ENCODE results near the gene EXOSC6. TPM values are rescaled to one million over a fixed set of nuclear protein-coding genes. Genes with fewer than 3 reads are reported as not detected.
"Not testable (repeated sequence)": the region's sequence is repeated elsewhere in the genome, so short reads cannot be mapped to it uniquely, and the experiment has no call there.

EXOSC6 gene
- 10 to 100 TPM in 5 of 6 donors, 1 to 10 TPM in 1; 8.1 to 24.6 (median 12.2) TPM for polyA plus RNA-seq (ENCODE audit: low read depth in 6 of 6)

DNA sequence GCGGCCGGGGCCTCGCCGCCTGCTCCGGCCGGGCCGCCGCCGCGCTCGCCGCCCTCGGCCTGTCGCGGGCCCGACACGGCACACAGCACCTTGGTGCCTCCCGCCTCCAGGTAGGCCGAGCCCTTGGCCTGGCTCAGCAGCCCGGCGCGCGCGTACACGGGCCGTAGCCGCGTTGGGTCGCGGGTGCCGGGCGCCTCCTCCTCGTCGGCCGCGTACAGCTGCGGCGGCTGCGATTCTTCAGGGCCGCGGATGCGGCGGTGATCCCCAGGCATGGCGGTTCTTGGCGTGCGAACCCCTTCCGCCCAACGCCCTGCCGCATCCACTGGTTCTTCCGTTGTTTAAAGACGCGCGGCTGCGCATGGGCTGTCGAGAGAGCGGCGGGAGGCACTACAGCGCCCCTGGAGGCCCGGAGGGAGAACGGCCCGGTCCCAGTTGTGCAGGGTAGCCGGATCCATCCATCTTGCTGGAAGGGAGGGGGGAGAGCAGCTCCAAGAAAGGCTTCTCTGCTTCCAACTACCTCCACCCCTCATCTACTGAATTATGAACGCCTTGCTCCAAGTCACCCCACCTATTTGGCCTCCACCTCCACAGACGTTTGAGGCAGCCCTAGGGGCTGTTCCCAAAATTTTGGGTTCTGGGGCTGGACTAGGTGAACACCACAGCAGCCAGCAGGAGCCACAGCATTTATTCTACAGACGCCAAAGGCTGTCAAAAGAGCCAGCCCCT, at the start of gene EXOSC6:
Gene EXOSC6 (minus strand): TSS at position 312 of the 726 bp plus-strand sequence. CDS start 40 bp downstream, at position 272.
- Mint-ChIP-seq H3K4me1 (peaks cover 9 to 18% (median 11%) of the 10 kb centered on the region in 3 donors), H3K36me3 (peaks cover 0 to 7% of the 10 kb centered on the region in 2 donors), H3K4me3 (peak within 1 kb of the TSS; percentile 86 to 97 (median 92)), H3K9me3 (no peaks in the 10 kb centered on the region), H3K27me3 (no peaks in the 10 kb centered on the region), H3K27ac (peak within 1 kb of the TSS; percentile 82 to 97 (median 94))
- DNase-seq (peak; percentile 90), ATAC-seq (ENCODE audit: low read depth in 2 of 2) (peak; percentile 90 to 91)

DNA sequence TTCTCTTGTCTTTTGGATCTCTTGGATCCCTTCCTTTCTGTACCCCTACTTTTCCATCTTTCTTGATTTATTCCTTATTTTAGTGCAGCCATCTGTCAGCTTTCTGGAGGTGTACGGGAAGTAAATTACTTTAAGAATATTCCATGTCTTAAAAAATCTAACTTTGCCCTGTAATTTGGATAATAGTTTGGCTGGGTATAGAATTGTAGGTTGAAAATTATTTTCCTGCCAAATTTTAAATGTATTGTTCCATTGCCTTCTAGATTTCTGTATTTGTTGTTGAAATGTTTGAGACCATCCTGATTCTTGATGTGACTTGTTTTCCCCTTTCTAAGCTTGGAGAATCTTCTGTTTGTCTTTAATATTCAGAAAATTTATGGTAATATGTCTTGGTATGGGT, 49.4 kb upstream of the EXOSC6 start:
- ATAC-seq (ENCODE audit: low read depth in 2 of 2) (no peak), DNase-seq (no peak)
- peaks cover 15 to 21% of the 10 kb centered on the region in 2 donors for H3K36me3 Mint-ChIP-seq
- peaks cover 5 to 10% (median 7%) of the 10 kb centered on the region in 7 donors for H3K9me3 Mint-ChIP-seq
- H3K4me3 Mint-ChIP-seq: peak overlapping the region in 6 of 8 donors; percentile 30 to 98 (median 96)
- H3K4me1 Mint-ChIP-seq: peaks cover 40 to 63% (median 49%) of the 10 kb centered on the region in 3 donors
- peak overlapping the region in 4 of 6 donors; percentile 56 to 98 (median 96) for H3K27ac Mint-ChIP-seq
- H3K27me3 Mint-ChIP-seq: no peaks in the 10 kb centered on the region

DNA sequence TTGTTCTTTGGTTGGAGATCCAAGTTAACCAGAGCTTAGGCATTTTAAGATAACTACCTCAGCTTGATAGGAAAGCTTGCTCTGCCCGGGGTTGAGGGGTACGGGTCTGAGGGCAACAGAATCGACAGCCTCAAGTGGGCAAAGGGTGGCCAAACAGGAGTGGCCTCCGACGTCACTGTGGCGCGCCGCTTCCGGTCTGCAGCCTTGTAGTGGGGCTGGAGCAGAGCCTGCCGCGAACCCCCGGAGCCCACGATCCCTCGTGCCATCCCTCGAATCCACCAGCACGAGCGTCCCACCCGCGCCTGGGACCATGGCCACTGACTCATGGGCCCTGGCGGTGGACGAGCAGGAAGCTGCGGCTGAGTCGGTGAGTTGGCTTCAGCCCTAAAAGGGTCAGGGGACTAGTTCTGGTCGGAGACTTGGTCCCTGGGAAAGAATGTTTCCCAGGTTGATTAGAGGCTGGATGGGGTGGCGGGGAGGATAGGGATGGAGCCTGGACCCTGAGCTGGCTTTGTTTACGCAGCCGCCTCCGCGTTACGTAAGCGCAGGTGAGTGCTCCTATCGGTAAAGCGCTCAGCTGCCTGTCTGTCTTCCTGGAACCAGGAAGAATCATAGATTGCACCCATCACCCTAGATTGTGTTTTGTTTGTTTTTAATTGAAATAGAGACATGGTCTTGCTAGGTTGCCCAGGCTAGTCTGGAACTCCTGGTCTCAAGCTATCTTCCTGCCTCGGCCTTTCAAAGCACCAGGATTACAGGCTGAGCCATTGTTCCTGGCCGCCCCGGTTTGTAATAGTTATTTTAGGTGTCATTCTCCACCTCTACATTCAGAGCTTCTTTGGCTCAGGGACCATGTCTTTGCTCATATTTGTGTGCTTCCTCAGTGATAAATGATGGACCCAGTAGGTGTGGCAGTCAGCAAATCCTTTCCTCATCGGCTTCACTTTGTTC, 47.5 kb upstream of the EXOSC6 start, which contains the start of gene DDX19B:
Gene DDX19B (plus strand): TSS at position 199 of the 951 bp plus-strand sequence. CDS start 112 bp downstream, at position 311.
- H3K4me1 Mint-ChIP-seq: peaks cover 30 to 47% (median 34%) of the 10 kb centered on the region in 3 donors
- peak within 1 kb of the TSS; percentile 95 to 98 (median 98) for H3K27ac Mint-ChIP-seq
- peaks cover 5 to 10% (median 7%) of the 10 kb centered on the region in 7 donors for H3K9me3 Mint-ChIP-seq
- H3K27me3 Mint-ChIP-seq: no peaks in the 10 kb centered on the region
- ATAC-seq (ENCODE audit: low read depth in 2 of 2): peak; percentile 81 to 86
- peak; percentile 59 for DNase-seq
- H3K36me3 Mint-ChIP-seq: peaks cover 10 to 21% of the 10 kb centered on the region in 2 donors
- peak within 1 kb of the TSS; percentile 90 to 98 (median 96) for H3K4me3 Mint-ChIP-seq

DNA sequence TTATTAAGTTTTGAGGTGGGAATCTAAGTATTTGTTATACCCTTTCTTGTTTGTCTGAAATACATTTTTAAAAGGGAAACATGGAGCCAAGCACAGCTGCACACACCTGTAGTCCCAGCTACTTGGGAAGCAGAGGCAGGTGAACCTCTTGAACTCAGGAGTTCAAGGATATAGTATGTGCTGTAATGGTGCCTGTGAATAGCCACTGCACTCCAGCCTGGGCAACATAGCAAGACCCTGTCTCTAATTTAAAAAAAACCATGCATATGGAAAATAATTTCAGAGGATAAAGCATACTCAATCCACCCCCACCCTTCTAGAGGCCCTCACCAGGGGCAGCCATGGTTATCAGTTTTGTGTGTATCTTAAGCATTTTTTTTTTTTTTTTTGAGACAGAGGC, 43.9 kb upstream of the EXOSC6 start:
- H3K4me1 Mint-ChIP-seq: peaks cover 15 to 23% (median 22%) of the 10 kb centered on the region in 3 donors
- H3K27me3 Mint-ChIP-seq: no peaks in the 10 kb centered on the region
- no peak overlapping the region for H3K4me3 Mint-ChIP-seq
- DNase-seq (no peak), ATAC-seq (ENCODE audit: low read depth in 2 of 2) (no peak)
- no peak overlapping the region for H3K27ac Mint-ChIP-seq
- no peaks in the 10 kb centered on the region for H3K9me3 Mint-ChIP-seq
- H3K36me3 Mint-ChIP-seq: peaks cover 0 to under 1% of the 10 kb centered on the region in 2 donors

DNA sequence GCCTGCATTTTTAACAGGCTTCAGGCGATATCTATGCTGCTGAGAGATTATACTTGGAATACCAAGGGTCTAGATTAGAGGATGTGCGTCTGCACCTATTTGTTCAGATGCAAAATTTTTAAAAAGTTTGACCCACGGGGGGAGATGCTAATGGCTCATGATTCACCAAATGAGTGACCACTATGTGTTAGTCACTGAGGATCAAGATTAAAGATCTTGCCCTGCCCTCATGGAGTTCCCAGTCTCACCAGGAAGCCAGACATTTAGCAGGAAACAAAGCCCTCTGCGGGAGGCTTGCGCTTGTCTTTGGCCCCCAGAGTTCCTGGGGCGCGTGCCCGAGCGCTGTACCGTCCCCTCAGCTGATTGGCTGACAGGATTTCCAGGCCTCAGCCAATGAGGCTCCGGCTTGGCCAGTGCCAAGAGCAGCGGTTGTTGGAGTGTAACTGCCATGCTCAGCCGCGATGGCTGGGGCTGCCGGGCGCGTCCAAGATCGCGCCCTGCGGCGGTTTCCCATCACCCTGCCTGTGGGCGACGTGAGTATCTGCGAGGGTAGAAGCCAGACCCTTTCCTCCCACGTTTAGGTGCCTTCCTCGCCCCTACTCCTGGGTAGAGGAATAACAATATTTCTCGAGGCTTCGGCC, 42.8 kb upstream of the EXOSC6 start:
- H3K36me3 Mint-ChIP-seq: no peaks in the 10 kb centered on the region
- H3K27me3 Mint-ChIP-seq: no peaks in the 10 kb centered on the region
- peak overlapping the region in 1 of 8 donors; percentile 47 for H3K4me3 Mint-ChIP-seq
- ATAC-seq (ENCODE audit: low read depth in 2 of 2) (no peak), DNase-seq (no peak)
- peaks cover 11 to 18% (median 16%) of the 10 kb centered on the region in 3 donors for H3K4me1 Mint-ChIP-seq
- no peaks in the 10 kb centered on the region for H3K9me3 Mint-ChIP-seq
- peak overlapping the region in 1 of 6 donors; percentile 72 for H3K27ac Mint-ChIP-seq

DNA sequence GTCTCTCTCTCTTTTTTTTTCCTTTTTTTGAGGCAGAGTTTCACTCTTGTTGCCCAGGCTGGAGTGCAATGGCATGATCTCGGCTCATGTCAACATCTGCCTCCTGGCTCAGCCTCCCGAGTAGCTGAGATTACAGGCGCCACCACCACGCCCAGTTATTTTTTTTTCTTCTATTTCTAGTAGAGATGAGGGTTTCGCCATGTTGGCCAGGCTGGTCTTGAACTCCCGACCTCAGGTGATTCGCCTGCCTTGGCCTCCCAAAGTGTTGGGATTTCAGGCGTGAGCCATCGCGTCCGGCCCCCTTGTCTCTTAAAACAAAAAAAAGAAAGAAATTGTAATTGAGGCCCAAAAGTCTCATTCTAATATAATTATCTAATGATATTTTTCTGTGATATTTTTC, 40.4 kb upstream of the EXOSC6 start:
- peak overlapping the region in 1 of 6 donors; percentile 60 for H3K27ac Mint-ChIP-seq
- H3K36me3 Mint-ChIP-seq: not testable (repeated sequence)

DNA sequence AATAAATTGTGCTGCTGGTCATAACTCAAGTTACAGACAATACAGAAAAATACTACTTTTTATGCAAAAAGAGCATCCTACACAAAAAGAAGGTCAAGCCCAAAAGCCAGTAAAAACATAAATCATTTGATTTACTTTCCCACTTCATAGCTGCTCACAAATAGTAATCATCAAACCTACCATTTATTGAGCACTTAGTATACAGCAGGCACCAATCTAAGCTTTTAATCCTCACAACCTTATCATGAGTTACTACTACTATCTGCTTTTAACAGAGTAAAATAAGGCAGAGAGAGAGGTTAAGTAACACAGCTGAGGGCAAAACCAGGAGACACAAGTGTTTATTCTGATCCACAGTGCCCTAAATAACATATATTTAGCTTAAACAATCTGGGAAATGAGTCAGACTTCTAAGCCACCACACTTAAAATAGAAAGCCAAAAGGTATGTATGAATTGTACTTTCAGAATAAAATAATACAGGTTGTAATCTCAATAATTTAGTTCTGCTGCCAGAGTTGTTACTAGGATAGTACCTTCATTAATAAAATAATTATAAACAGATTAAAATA, 39.3 kb upstream of the EXOSC6 start:
- no peak for DNase-seq
- H3K27ac Mint-ChIP-seq: peak overlapping the region in 2 of 6 donors; percentile 49 to 52
- no peaks in the 10 kb centered on the region for H3K27me3 Mint-ChIP-seq
- peak overlapping the region in 1 of 8 donors; percentile 94 for H3K4me3 Mint-ChIP-seq
- peaks cover 14 to 18% (median 17%) of the 10 kb centered on the region in 3 donors for H3K4me1 Mint-ChIP-seq
- H3K36me3 Mint-ChIP-seq: no peaks in the 10 kb centered on the region
- ATAC-seq (ENCODE audit: low read depth in 2 of 2): no peak
- H3K9me3 Mint-ChIP-seq: no peaks in the 10 kb centered on the region

More for the DNA sequence above, 40.4 kb upstream of the EXOSC6 start:
- DNase-seq; H3K27me3 Mint-ChIP-seq; ATAC-seq (ENCODE audit: low read depth in 2 of 2); H3K9me3 Mint-ChIP-seq: not testable (repeated sequence)
- Mint-ChIP-seq H3K4me1 (peaks cover 14 to 18% (median 17%) of the 10 kb centered on the region in 3 donors), H3K4me3 (peak overlapping the region in 1 of 8 donors; percentile 43)

DNA sequence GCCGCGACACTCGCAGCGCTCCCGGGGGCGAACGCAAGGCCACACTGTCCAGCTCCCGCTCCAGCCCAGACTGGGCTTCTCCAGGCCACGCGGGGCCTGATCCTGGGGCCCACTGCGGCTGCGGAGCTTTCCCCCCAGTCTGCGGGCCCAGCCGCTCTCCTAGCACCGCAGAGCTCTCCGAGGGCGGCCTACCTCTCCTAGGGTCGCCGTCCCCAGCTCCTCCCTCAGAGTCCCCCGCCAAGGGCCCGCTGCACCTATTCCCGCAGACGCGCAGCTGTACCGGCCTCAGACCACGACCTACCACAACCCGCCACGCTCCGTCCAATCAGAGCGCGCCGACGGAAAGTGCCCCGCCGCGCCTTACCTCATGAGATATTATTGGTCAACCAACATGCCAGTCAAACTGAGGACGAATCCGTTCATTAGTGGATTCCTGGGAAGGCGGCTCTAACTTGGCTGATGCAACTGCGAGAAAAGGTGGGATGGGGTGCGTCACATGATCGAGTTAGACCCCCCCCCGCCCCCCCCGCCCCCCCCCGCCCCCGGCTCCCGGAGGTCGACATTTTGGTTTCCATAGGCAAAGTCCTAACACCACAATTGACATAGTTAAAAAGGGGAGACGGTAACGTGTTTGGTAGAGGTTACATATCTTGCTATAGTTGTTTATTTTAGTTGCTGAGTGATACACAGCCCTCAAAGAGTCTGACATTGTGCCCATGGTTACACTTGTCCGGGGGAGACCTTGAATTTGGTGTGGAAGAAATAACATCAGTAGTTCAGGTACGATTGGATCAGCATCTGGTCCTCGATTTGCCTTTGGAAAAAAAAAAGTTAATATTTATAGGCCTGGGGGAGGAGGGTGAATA, 37.7 kb upstream of the EXOSC6 start, which contains the start of gene AARS1:
Gene AARS1 (minus strand): TSS at position 278 of the 866 bp plus-strand sequence. CDS start 6,743 bp downstream, outside the sequence.
- H3K4me1 Mint-ChIP-seq: peaks cover 17 to 18% (median 18%) of the 10 kb centered on the region in 3 donors
- ATAC-seq (ENCODE audit: low read depth in 2 of 2) (peak; percentile 98), DNase-seq (peak; percentile 96)

DNA sequence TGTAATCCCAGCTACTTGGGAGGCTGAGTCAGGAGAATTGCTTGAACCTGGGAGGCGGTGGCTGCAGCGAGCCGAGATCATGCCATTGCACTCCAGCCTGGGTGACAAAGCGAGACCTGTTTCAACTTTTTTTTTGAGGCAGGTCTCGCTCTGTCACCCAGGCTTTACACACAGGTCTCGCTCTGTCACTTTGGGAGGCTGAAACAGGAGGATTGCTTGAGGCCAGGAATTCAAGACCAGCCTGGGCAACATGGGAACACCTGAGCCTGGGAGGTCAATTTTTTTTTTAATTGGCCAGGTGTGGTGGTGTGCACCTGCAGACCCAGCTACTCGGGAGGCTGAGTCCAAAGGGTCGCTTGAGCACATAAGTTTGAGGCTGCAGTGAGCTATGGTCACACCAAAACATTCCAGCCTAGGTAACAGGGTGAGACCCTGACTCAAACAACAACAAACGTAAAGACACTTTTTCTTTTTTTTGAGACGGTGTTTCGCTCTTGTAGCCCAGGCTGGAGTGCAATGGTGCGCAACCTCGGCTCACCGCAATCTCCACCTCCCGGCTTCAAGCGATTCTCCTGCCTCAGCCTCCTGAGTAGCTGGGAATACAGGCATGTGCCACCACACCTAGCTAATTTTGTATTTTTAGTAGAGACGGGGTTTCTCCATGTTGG, 35.7 kb upstream of the EXOSC6 start:
- ATAC-seq (ENCODE audit: low read depth in 2 of 2); H3K27me3 Mint-ChIP-seq; H3K9me3 Mint-ChIP-seq; DNase-seq; H3K36me3 Mint-ChIP-seq: not testable (repeated sequence)
- H3K4me3 Mint-ChIP-seq: peak overlapping the region; percentile 40 to 99 (median 68)
- H3K27ac Mint-ChIP-seq: peak overlapping the region in 1 of 6 donors; percentile 54
- peaks cover 17 to 24% (median 18%) of the 10 kb centered on the region in 3 donors for H3K4me1 Mint-ChIP-seq

More for the DNA sequence above, 37.7 kb upstream of the EXOSC6 start, which contains the start of gene AARS1:
- H3K27me3 Mint-ChIP-seq: no peaks in the 10 kb centered on the region
- H3K4me3 Mint-ChIP-seq: peak within 1 kb of the TSS; percentile 94 to 100 (median 99)
- peak within 1 kb of the TSS; percentile 95 to 100 (median 98) for H3K27ac Mint-ChIP-seq
- H3K36me3 Mint-ChIP-seq: no peaks in the 10 kb centered on the region
- H3K9me3 Mint-ChIP-seq: no peaks in the 10 kb centered on the region

DNA sequence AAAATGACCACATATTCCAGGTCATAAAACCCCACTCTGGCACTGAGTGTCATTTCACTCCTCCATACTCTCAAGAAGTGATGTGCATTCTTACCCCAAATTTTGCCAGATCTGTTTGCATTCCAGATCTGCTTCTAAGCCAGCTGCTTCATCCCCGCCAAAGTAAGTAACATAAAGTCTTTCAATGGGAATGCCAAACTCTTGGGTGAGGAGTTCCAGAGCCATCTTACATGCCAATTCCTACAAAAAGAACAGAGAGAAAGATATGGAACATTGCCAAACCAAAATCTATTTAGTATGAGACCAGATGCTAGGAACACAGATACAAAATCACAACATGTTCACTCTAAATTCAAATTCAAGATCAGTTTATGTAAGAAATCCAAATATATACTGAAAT, 24.7 kb upstream of the EXOSC6 start:
- DNase-seq: no peak
- ATAC-seq (ENCODE audit: low read depth in 2 of 2): no peak
- no peaks in the 10 kb centered on the region for H3K9me3 Mint-ChIP-seq

DNA sequence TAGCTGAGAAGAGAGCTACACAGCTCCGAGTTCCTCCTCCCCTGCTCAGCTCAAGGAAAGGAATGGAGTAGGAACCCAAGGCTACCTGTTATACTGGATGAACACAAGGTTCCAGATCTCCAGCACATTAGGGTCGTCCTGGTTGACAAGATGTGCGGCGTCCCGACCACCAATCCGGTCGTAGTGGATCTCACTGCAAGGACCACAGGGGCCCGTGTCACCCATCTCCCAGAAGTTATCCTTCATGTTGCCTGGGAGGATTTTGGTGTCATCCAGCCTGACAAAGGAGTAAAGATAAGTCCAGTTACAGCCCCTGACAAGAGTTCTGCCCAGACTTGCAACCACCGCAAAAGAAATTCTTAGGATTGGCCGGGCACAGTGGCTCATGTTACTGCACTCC, 20.0 kb upstream of the EXOSC6 start:
- Mint-ChIP-seq H3K9me3 (no peaks in the 10 kb centered on the region), H3K27me3 (no peaks in the 10 kb centered on the region), H3K4me1 (peaks cover 0 to 3% (median 0%) of the 10 kb centered on the region in 3 donors), H3K27ac (no peak overlapping the region), H3K4me3 (no peak overlapping the region), H3K36me3 (peaks cover 13 to 24% of the 10 kb centered on the region in 2 donors)
- ATAC-seq (ENCODE audit: low read depth in 2 of 2): no peak
- DNase-seq: no peak

More for the DNA sequence above, 24.7 kb upstream of the EXOSC6 start:
- Mint-ChIP-seq H3K36me3 (peaks cover 11 to 13% of the 10 kb centered on the region in 2 donors), H3K27me3 (no peaks in the 10 kb centered on the region), H3K27ac (peak overlapping the region in 1 of 6 donors; percentile 72), H3K4me3 (no peak overlapping the region), H3K4me1 (peaks cover 0 to 3% (median 0%) of the 10 kb centered on the region in 3 donors)
